ENCODE results near the gene TSHR.

TSHR gene

GRCh38 chr14:81187832-81188522 is 232.6 kb downstream of the TSHR start:
- DNase-seq, result no peak

GRCh38 chr14:81192594-81192993 is 237.2 kb downstream of the TSHR start:
- no peak for DNase-seq

GRCh38 chr14:81193924-81194633 is 238.7 kb downstream of the TSHR start:
- no peak for DNase-seq
